ENCODE measurements around the gene AMIGO2. TPM values are rescaled to one million over a fixed set of nuclear protein-coding genes. Genes with fewer than 3 reads are reported as not detected.

AMIGO2 gene
- total RNA-seq, 1 donor from 2014 or later: 16.9 TPM

- H3K36me3 Mint-ChIP-seq (ENCODE audit: unreplicated experiment): peaks cover 8% of the 10 kb centered on the region
- H3K27ac Mint-ChIP-seq (ENCODE audit: unreplicated experiment): no peak overlapping the region
- H3K9me3 Mint-ChIP-seq (ENCODE audit: unreplicated experiment): no peaks in the 10 kb centered on the region
- peaks cover 5% of the 10 kb centered on the region for H3K4me1 Mint-ChIP-seq (ENCODE audit: unreplicated experiment)
- no peaks in the 10 kb centered on the region for H3K27me3 Mint-ChIP-seq (ENCODE audit: unreplicated experiment)
- no peak overlapping the region for H3K4me3 Mint-ChIP-seq (ENCODE audit: unreplicated experiment)
- no peak for DNase-seq (ENCODE audit: extremely low spot score, unreplicated experiment)
- no peak for TF ChIP-seq CTCF (IDR thresholded peaks at IDR 0.05)
Observed at GRCh38 chr12:47111392-47111778, 31.6 kb upstream of the AMIGO2 start.

GRCh38 chr12:47110718-47111391 lies 31.1 kb upstream of the AMIGO2 start:
- H3K27ac Mint-ChIP-seq (ENCODE audit: unreplicated experiment): no peak overlapping the region
- H3K4me1 Mint-ChIP-seq (ENCODE audit: unreplicated experiment): peaks cover 5% of the 10 kb centered on the region
- no peak for TF ChIP-seq CTCF (IDR thresholded peaks at IDR 0.05)
- DNase-seq (ENCODE audit: extremely low spot score, unreplicated experiment): no peak
- no peaks in the 10 kb centered on the region for H3K27me3 Mint-ChIP-seq (ENCODE audit: unreplicated experiment)
- peaks cover 8% of the 10 kb centered on the region for H3K36me3 Mint-ChIP-seq (ENCODE audit: unreplicated experiment)
- H3K9me3 Mint-ChIP-seq (ENCODE audit: unreplicated experiment): no peaks in the 10 kb centered on the region
- no peak overlapping the region for H3K4me3 Mint-ChIP-seq (ENCODE audit: unreplicated experiment)

GRCh38 chr12:47110011-47110541 lies 30.3 kb upstream of the AMIGO2 start:
- no peak overlapping the region for H3K27ac Mint-ChIP-seq (ENCODE audit: unreplicated experiment)
- H3K27me3 Mint-ChIP-seq (ENCODE audit: unreplicated experiment): no peaks in the 10 kb centered on the region
- H3K4me3 Mint-ChIP-seq (ENCODE audit: unreplicated experiment): no peak overlapping the region

GRCh38 chr12:47107926-47108325 lies 28.2 kb upstream of the AMIGO2 start:
- no peaks in the 10 kb centered on the region for H3K9me3 Mint-ChIP-seq (ENCODE audit: unreplicated experiment)
- no peak overlapping the region for H3K4me3 Mint-ChIP-seq (ENCODE audit: unreplicated experiment)
- H3K4me1 Mint-ChIP-seq (ENCODE audit: unreplicated experiment): peaks cover 5% of the 10 kb centered on the region
- H3K27me3 Mint-ChIP-seq (ENCODE audit: unreplicated experiment): no peaks in the 10 kb centered on the region
- no peak for DNase-seq (ENCODE audit: extremely low spot score, unreplicated experiment)
- H3K36me3 Mint-ChIP-seq (ENCODE audit: unreplicated experiment): peaks cover 8% of the 10 kb centered on the region
- no peak overlapping the region for H3K27ac Mint-ChIP-seq (ENCODE audit: unreplicated experiment)
- no peak for TF ChIP-seq CTCF (IDR thresholded peaks at IDR 0.05)

More at GRCh38 chr12:47110011-47110541, 30.3 kb upstream of the AMIGO2 start:
- no peak for DNase-seq (ENCODE audit: extremely low spot score, unreplicated experiment)
- Mint-ChIP-seq H3K4me1 (ENCODE audit: unreplicated experiment) (peaks cover 5% of the 10 kb centered on the region), H3K9me3 (ENCODE audit: unreplicated experiment) (no peaks in the 10 kb centered on the region), H3K36me3 (ENCODE audit: unreplicated experiment) (peaks cover 8% of the 10 kb centered on the region)
- TF ChIP-seq CTCF (IDR thresholded peaks at IDR 0.05): no peak

- no peak overlapping the region for H3K27ac Mint-ChIP-seq (ENCODE audit: unreplicated experiment)
- no peaks in the 10 kb centered on the region for H3K27me3 Mint-ChIP-seq (ENCODE audit: unreplicated experiment)
- H3K36me3 Mint-ChIP-seq (ENCODE audit: unreplicated experiment): peaks cover 8% of the 10 kb centered on the region
- DNase-seq (ENCODE audit: extremely low spot score, unreplicated experiment): no peak
- peaks cover 3% of the 10 kb centered on the region for H3K4me1 Mint-ChIP-seq (ENCODE audit: unreplicated experiment)
- H3K9me3 Mint-ChIP-seq (ENCODE audit: unreplicated experiment): no peaks in the 10 kb centered on the region
- no peak overlapping the region for H3K4me3 Mint-ChIP-seq (ENCODE audit: unreplicated experiment)
- TF ChIP-seq CTCF (IDR thresholded peaks at IDR 0.05): no peak
Observed at GRCh38 chr12:47107446-47107845, 27.7 kb upstream of the AMIGO2 start.
